Erythroblast (primary cell): ENCODE measurements around the gene ARHGEF33.

Source experiments
- DNase-seq, 2 experiments: peaks; one replicate each; lab custom pipeline; 2025; lab: John Stamatoyannopoulos, UW
- GATA1 ChIP-seq: IDR thresholded peaks from 2 replicates; pipeline ENCODE4 v1.6.1; 2011; ENCODE audit warnings: low read depth, mild to moderate bottlenecking, control low read depth, low read length, moderate library complexity
- POLR2A ChIP-seq: IDR thresholded peaks from 2 replicates; pipeline ENCODE4 v1.6.1; 2011; ENCODE audit warnings: mild to moderate bottlenecking, low read length

ARHGEF33 gene

DNA sequence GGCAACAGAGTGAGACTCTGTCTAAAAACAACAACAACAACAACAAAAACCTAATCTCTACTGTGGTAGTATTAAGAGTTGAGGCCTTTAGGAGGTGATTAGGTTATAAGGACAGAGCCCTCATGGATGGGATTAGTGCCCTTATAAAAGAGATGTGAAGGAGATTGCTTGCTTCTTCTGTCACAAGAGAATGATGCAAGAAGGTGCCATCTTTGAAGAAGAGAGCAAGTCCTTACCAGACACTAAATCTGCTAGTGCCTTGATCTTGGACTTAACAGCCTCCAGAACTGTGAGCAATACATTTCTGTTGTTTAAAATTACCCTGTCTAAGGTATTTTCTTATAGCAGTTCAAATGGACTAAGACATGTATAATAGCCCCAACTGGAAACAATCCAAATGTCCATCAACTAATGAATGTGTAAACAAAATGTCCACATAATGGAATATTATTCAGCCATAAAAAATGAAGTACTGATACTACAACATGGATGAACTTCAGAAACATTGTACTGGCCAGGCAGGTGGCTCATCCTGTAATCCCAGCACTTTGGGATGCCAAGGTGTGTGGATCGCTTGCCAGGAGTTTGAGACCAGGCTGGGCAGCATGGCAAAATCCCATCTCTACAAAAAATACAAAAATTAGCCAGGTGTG is 1.6 kb upstream of the ARHGEF33 start:
- TF ChIP-seq POLR2A (no peak), GATA1 (no peak)
- DNase-seq = peak in 1 of 2 experiments; percentile 6

DNA sequence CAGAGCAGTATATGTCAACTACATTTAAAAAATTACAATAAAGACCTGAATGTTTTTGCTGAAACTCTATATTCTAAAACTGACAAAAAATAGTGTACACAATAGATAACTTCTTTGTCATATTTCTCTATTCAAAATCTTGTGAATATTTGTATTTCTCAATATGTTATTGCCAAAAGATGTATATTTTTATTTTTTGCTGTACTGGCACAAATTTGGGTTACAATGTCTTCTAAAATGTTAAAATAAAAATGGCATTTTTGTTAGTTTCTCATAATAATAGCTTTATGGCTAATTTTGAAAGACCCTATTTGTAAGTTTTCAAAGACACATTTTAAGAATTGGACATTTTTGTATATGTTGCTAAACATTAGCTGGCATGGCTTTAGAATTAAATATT is 630 bp upstream of the ARHGEF33 start:
- TF ChIP-seq GATA1 (no peak), POLR2A (no peak)
- DNase-seq = no peak

DNA sequence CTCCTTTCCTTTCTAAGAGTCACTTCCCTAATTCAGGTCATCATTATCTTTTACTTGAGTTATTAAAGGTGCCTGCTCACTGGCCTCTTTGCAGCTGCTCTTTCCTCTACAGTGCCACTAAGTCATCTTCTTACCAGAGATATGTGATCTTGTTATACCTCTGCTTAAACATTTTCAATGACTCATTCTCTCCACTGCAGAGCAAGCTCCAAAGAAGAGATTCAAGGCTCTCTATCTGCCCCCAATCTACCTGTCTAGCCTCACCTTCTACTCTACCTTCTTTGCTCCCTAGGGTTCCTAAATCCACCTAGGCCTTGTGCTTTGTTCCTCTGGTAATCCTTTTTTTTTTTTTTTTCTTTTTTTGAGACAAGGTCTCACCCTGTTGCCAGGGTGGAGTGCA is 3.1 kb downstream of the ARHGEF33 start:
- no peak for DNase-seq
- TF ChIP-seq POLR2A = no peak
- no peak for TF ChIP-seq GATA1

DNA sequence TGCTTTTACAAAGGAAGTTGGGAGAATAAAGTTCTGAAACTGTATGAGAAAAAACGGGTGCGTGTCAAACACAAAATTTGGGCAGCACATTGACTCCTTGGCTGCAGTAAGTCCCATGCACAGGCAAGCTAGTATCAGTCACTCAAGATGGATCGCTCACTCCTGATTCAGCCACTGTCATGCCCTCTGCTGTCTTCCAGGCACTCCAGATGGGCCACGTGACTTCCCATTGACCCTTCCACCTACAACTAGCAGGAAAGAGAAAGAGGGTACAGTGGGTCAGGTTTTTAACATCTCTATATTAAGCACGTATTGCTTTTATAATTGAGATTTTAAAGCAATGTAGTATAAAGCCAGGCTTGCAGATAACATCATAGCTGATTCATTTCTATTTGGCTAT is 8.6 kb downstream of the ARHGEF33 start:
- TF ChIP-seq GATA1 = no peak
- no peak for TF ChIP-seq POLR2A

DNA sequence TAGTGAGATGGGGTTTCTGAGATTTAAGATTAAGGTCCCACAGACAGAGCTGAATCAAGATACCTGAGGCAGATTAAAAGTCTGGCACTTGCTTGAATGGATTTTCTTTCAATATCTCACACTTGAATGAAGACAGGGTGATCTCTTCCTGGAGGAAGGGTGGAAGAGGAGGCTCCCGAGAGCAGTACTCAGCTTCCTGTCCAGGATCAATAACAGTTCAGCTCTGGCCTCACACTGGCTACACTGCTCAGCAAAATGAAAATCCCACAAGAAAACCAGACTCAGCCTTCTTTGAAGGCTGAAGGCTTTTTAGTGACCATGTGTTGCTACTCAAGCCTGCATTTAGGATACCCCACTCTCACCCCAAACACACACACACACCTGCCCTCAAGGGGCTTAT is 11.1 kb downstream of the ARHGEF33 start:
- DNase-seq = no peak
- TF ChIP-seq GATA1 = no peak
- TF ChIP-seq POLR2A = no peak

More for the DNA sequence above, 8.6 kb downstream of the ARHGEF33 start:
- DNase-seq = no peak

DNA sequence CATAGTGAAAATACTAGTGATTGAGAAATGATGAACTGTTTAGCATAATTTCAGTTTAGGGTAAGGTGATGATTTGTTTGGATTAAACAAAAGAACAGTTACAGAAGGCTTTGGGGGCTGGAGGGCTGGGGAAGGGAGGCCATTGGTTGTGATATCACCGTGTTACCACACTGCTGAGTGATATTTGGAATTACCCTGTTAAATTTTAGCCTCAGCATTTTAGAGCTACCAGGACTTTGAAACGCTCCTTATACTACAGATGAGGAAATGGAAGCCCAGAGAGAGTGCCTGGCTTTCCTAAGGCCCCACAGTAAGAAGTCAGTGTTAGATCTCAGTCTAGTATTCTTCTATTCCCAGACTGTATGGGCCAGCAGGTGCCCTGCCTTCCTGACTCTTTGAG is 15.6 kb downstream of the ARHGEF33 start:
- no peak for DNase-seq
- TF ChIP-seq GATA1 = no peak

DNA sequence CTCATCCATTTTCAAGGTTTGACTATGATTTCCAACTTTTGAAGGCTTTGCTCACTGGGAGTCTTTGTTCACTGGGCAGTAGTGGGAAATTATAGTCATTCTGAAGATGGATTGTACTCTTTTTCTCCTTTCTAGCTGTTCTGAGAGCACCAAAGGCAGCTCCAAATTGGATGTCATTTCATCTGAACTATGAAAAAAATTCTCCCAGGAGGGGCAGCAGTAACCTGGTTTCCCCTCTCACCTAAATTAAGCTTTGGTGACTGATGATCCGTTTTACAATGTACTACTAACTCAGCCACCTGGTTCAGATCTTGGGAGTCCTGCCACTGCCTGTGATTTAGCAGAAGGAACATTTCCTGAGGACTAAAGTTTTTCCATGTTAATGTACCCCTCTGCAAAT is 17.6 kb downstream of the ARHGEF33 start:
- TF ChIP-seq GATA1 (no peak), POLR2A (no peak)
- DNase-seq = no peak

DNA sequence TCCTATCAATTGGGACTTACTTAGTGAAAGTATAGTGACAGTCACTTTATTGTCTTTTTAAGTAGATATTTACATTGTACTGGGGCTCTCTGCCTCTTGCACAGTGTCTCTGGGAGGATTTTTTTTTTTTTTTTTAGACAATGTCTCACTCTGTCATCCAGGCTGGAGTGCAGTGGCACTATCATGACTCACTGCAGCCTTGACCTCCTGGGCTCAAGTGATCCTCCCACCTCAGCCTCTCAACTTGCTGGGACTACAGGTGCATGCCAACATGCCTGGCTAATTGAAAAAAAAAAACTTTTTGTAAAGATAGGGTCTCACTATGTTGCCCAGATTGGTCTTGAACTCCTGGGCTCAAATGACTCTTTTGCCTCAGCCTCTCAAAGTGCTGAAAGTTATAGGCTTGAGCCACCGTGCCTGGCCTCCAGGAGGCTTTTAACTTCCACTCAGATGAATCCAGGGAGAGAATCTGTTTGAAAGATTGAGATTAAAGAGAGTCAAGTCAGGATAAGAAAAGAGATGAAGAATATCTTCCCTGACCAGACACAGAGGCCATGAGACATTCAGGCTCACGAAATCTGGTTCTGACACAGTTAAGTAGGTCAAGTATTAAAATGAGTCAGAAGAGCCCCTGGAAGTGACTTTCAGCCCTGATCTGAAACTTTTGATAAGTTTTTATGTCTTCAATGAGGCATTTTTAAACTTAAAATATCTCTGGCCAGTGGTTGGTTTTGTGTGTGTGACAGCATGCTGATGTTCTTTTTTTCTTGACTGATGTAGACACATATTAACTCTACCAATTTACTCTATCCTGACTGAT is 18.3 kb downstream of the ARHGEF33 start:
- no peak for DNase-seq

DNA sequence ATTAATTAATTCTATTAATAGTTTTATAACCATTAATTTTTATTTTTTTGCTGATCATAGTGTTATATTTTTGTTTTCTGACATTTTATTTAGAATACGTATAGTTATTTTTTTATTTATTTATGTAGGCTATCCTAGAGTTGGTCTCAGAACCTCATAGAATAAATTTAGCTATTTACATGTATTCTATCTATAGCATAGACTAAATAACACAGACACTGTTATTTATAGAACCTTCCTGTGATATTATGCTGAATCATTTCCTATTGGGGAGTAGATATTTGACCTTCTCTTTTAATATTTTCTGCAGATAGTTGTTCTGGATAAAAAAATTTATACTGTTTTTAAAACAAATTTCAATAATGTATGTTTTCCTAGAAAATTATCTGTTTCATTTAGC is 20.2 kb downstream of the ARHGEF33 start:
- no peak for TF ChIP-seq POLR2A
- no peak for TF ChIP-seq GATA1
- DNase-seq = no peak

More for the DNA sequence above, 18.3 kb downstream of the ARHGEF33 start:
- TF ChIP-seq POLR2A = no peak
- no peak for TF ChIP-seq GATA1

DNA sequence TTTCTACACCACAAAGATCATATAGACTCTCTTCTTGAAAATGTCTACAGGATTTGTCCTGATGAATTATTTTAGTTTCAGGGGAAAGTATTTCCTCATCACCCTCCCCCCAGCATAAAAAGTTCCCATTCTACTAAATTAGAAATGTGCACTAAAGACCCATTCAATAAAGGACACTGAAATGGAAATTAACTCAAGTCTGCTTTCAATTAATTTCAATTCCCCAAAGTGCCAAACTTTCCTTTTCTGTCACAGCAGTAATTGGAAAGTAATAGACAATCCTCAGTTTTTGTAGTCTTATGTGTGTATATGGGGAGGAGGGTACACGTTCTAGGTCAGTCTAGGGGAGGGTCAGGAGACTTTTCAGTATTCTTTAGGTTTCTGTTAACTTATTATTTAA is 21.5 kb downstream of the ARHGEF33 start:
- no peak for DNase-seq
- TF ChIP-seq POLR2A (no peak), GATA1 (no peak)

DNA sequence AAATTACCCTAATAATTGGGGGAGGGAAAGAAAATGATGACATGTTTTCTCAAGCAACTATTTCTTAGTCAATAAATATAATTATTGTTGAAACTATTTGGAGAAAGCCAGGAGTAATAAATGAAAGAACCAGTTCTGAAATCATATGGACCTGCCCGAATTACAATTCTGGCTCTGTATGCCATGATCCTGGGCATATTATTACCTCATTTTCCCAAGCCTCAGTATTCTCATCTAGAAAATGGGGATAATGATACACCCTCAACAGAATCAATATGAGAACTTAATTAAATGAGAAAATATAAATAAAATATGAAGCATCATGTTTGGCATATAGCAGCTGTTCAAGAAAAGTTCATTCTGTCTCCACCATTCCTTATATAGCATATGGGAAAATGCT is 22.9 kb downstream of the ARHGEF33 start:
- TF ChIP-seq GATA1 (no peak), POLR2A (no peak)

DNA sequence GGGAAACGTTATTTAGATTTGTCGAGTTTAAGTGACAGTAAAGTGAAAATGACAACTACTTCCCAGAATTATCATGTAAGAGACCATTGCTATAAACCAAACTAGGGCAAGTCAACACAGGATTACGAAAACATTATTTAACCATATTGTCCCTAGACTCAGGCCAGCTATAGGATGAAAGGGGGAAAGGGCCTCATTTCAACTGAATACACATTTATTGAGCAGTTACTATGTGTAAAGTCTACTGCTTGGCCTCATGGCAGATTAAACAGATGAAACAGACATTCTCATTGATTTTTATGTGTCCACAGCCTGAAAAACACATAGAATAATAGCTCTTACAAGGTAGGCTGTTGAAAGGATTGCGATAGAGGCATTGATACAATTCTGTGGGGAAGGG is 32.7 kb downstream of the ARHGEF33 start:
- TF ChIP-seq POLR2A = no peak
- TF ChIP-seq GATA1 = no peak
- DNase-seq = no peak

More for the DNA sequence above, 22.9 kb downstream of the ARHGEF33 start:
- no peak for DNase-seq

DNA sequence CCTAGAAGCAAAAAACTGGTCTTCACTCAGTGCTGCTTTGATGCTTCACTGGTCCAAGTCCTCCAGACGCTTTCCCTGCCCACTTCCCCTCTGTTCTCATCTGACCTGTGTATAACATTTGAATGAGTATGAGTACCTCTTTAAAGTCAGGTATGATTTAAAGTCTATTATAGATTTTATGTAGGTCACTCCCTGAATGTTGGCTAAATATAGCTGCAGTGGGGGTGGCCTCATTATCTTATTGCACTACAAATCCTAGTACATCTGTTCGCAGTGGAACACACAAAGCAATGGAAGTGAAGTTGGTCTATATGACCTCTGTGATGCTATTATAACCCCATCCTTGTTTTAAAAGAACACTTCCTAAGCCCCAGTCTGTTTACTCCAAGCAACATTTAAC is 33.2 kb downstream of the ARHGEF33 start:
- TF ChIP-seq GATA1 (no peak), POLR2A (no peak)
- no peak for DNase-seq

DNA sequence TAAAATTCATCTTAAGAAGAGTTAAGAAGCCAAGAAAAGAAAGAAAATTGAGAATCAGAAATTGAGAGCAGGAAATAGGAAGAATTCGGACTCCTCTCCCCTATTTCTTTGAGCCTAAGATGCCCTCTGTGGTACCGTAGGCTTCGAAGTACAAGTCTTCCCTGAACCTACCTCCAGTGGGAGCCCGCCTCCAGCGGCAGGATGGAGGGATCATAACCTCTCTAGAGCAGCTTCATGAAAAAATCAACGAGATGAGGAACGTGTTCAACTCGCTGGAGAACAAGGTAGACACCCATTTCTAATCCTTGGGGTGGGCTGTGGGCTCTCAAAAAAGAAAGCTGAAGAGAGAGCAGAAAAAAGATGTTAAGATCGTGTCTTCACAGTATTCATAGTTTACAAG is 36.3 kb downstream of the ARHGEF33 start:
- DNase-seq = no peak
- no peak for TF ChIP-seq POLR2A
- TF ChIP-seq GATA1 = no peak

DNA sequence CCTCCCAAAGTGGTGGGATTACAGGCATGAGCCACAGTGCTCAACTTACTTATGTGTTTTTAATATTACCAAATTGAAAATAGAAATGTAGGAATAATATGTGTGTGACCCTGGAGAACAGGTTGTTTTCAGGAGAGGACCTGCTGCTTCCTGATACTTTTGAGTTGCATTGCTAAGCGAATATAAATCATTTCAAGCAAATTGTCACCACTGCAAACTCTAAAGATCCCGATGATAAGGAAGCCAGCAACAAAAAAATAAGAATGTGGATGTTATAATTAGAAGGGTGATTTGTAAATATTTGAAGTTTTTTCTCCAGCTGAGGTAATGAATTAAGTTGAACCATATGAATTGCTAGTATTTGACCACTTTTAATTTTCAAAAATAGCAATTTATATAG is 40.9 kb downstream of the ARHGEF33 start:
- DNase-seq = no peak
- TF ChIP-seq GATA1 = no peak
- TF ChIP-seq POLR2A = no peak
